SK-N-SH treated with all-trans-retinoic acid at 6 μM for 48 hours (cell line): Measurements from ENCODE around the gene ART3.

Experiments used
- ATAC-seq: fragments of 200-7000 bp; cut with Tn5 transposase; 3 replicates; pipeline ENCODE4 v1.9.1; 2020; ENCODE audit warnings: mild to moderate bottlenecking, moderate library complexity
- ARNTL ChIP-seq: fragments of 450-650 bp; formaldehyde crosslinking; IDR thresholded peaks from 2 replicates; pipeline ENCODE4 v1.5.0; 2020; ENCODE audit warnings: low read depth, mild to moderate bottlenecking, moderate library complexity, borderline replicate concordance
- BACH2 ChIP-seq: fragments of 250-450 bp; sonication (Bioruptor Pico); IDR thresholded peaks from 2 replicates; pipeline ENCODE4 v1.9.0; 2021; ENCODE audit warnings: mild to moderate bottlenecking, borderline replicate concordance
- CREB5 ChIP-seq: fragments of 250-450 bp; sonication (Bioruptor Pico); IDR thresholded peaks from 2 replicates; pipeline ENCODE4 v1.5.1; 2020; ENCODE audit warnings: low read depth, mild to moderate bottlenecking, moderate library complexity
- CSDC2 ChIP-seq: fragments of 250-450 bp; sonication (Bioruptor Pico); IDR thresholded peaks from 2 replicates; pipeline ENCODE4 v1.5.0; 2020; ENCODE audit warnings: mild to moderate bottlenecking, moderate library complexity
- CSRNP3 ChIP-seq: fragments of 250-450 bp; sonication (Bioruptor Pico); IDR thresholded peaks from 2 replicates; pipeline ENCODE4 v1.5.1; 2021; ENCODE audit warnings: mild to moderate bottlenecking, moderate library complexity
- ESRRG ChIP-seq: fragments of 250-450 bp; sonication (Bioruptor Pico); IDR thresholded peaks from 2 replicates; pipeline ENCODE4 v1.6.1; 2021; ENCODE audit warnings: mild to moderate bottlenecking
- ISL1 ChIP-seq: fragments of 250-450 bp; sonication (Bioruptor Pico); IDR thresholded peaks from 2 replicates; pipeline ENCODE4 v2.1.2; 2022; ENCODE audit warnings: mild to moderate bottlenecking, moderate library complexity
- PATZ1 ChIP-seq: fragments of 250-450 bp; sonication (Bioruptor Pico); IDR thresholded peaks from 2 replicates; pipeline ENCODE4 v1.8.0; 2020; ENCODE audit warnings: mild to moderate bottlenecking, moderate library complexity, borderline replicate concordance
- POU6F1 ChIP-seq: fragments of 250-450 bp; sonication (Bioruptor Pico); IDR thresholded peaks from 2 replicates; pipeline ENCODE4 v1.8.0; 2021; ENCODE audit warnings: low read depth, mild to moderate bottlenecking, moderate library complexity, borderline replicate concordance
- PPARA ChIP-seq: fragments of 250-450 bp; sonication (Bioruptor Pico); IDR thresholded peaks from 2 replicates; pipeline ENCODE4 v1.5.0; 2020; ENCODE audit warnings: mild to moderate bottlenecking, borderline replicate concordance
- RARB ChIP-seq: fragments of 250-450 bp; sonication (Bioruptor Pico); IDR thresholded peaks from 2 replicates; pipeline ENCODE4 v1.8.0; 2021; ENCODE audit warnings: mild to moderate bottlenecking, moderate library complexity
- SNAI2 ChIP-seq: fragments of 250-450 bp; sonication (Bioruptor Pico); IDR thresholded peaks from 2 replicates; pipeline ENCODE4 v1.5.0; 2020; ENCODE audit warnings: mild to moderate bottlenecking, moderate library complexity
- TCF4 ChIP-seq: fragments of 250-450 bp; sonication (Bioruptor Pico); IDR thresholded peaks from 2 replicates; pipeline ENCODE4 v1.8.0; 2021; ENCODE audit warnings: mild to moderate bottlenecking, moderate library complexity, borderline replicate concordance
- TOX ChIP-seq: fragments of 250-450 bp; sonication (Bioruptor Pico); IDR thresholded peaks from 2 replicates; pipeline ENCODE4 v1.8.0; 2021; ENCODE audit warnings: mild to moderate bottlenecking, moderate library complexity, borderline replicate concordance
- ZC3H10 ChIP-seq: fragments of 250-450 bp; sonication (Bioruptor Pico); IDR thresholded peaks from 2 replicates; pipeline ENCODE4 v1.5.1; 2021; ENCODE audit warnings: mild to moderate bottlenecking, moderate library complexity
- ZFP3 ChIP-seq: fragments of 250-450 bp; sonication (Bioruptor Pico); IDR thresholded peaks from 2 replicates; pipeline ENCODE4 v1.5.0; 2020; ENCODE audit warnings: mild to moderate bottlenecking, moderate library complexity
- ZFP30 ChIP-seq: fragments of 450-650 bp; formaldehyde crosslinking; IDR thresholded peaks from 2 replicates; pipeline ENCODE4 v1.5.0; 2022; ENCODE audit warnings: mild to moderate bottlenecking, moderate library complexity
- ZNF565 ChIP-seq: fragments of 450-650 bp; formaldehyde crosslinking; conservative IDR thresholded peaks from 2 replicates; pipeline ENCODE4 v1.5.0; 2020; ENCODE audit warnings: low read depth, mild to moderate bottlenecking, moderate library complexity
- ZNF70 ChIP-seq: fragments of 450-650 bp; formaldehyde crosslinking; IDR thresholded peaks from 2 replicates; pipeline ENCODE4 v1.5.0; 2020; ENCODE audit warnings: mild to moderate bottlenecking, moderate library complexity
- ZNF8 ChIP-seq: fragments of 450-650 bp; formaldehyde crosslinking; IDR thresholded peaks from 2 replicates; pipeline ENCODE4 v1.5.0; 2020; ENCODE audit warnings: mild to moderate bottlenecking, moderate library complexity
- TF ChIP-seq, protein P1 (sequence below): fragments of 250-450 bp; sonication (Bioruptor Pico); IDR thresholded peaks from 2 replicates; pipeline ENCODE4 v1.5.0; 2020; ENCODE audit warnings: mild to moderate bottlenecking, moderate library complexity

Gene ART3

DNA sequence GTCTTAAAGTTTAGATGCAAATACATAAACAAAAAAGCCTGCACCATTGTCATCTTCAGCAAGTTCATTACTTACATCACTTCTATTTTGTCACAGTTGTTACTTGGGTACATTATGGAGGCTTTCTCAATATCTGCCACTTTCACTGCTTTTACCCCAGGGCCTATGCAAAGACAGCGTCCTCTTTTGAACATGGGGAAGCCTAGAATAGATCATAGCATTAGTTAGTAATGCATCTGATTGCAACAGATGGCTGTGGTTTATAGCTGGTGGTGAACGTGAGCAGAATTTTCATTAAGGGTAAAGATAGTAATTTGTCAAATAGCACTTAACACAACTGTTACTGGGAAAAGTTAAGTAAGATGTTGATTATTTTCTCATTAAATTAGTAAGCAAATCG is 39.4 kb upstream of the ART3 start:
- ATAC-seq, result no peak
- no peak for TF ChIP-seq SNAI2 (CRISPR knock-in tag)
- TF ChIP-seq ESRRG (CRISPR knock-in tag), result no peak
- TF ChIP-seq TCF4 (CRISPR knock-in tag), result no peak
- TF ChIP-seq TOX (CRISPR knock-in tag), result no peak
- no peak for TF ChIP-seq ZFP30 (CRISPR knock-in tag)
- TF ChIP-seq CSDC2 (CRISPR knock-in tag), result no peak
- TF ChIP-seq ARNTL (CRISPR knock-in tag), result no peak
- no peak for TF ChIP-seq PATZ1 (CRISPR knock-in tag)
- TF ChIP-seq ZNF8 (CRISPR knock-in tag), result no peak
- TF ChIP-seq ZNF565, result no peak
- TF ChIP-seq CREB5 (CRISPR knock-in tag), result no peak
- no peak for TF ChIP-seq RARB (CRISPR knock-in tag)
- no peak for TF ChIP-seq PPARA (CRISPR knock-in tag)
- TF ChIP-seq CSRNP3 (CRISPR knock-in tag), result no peak
- TF ChIP-seq ZC3H10, result no peak
- no peak for TF ChIP-seq ZNF70
- TF ChIP-seq, protein P1, sequence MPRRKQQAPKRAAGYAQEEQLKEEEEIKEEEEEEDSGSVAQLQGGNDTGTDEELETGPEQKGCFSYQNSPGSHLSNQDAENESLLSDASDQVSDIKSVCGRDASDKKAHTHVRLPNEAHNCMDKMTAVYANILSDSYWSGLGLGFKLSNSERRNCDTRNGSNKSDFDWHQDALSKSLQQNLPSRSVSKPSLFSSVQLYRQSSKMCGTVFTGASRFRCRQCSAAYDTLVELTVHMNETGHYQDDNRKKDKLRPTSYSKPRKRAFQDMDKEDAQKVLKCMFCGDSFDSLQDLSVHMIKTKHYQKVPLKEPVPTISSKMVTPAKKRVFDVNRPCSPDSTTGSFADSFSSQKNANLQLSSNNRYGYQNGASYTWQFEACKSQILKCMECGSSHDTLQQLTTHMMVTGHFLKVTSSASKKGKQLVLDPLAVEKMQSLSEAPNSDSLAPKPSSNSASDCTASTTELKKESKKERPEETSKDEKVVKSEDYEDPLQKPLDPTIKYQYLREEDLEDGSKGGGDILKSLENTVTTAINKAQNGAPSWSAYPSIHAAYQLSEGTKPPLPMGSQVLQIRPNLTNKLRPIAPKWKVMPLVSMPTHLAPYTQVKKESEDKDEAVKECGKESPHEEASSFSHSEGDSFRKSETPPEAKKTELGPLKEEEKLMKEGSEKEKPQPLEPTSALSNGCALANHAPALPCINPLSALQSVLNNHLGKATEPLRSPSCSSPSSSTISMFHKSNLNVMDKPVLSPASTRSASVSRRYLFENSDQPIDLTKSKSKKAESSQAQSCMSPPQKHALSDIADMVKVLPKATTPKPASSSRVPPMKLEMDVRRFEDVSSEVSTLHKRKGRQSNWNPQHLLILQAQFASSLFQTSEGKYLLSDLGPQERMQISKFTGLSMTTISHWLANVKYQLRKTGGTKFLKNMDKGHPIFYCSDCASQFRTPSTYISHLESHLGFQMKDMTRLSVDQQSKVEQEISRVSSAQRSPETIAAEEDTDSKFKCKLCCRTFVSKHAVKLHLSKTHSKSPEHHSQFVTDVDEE, result no peak
- TF ChIP-seq ZFP3, result no peak

- TF ChIP-seq, protein P1, result no peak
- TF ChIP-seq PPARA (CRISPR knock-in tag) (no peak), BACH2 (CRISPR knock-in tag) (no peak), ESRRG (CRISPR knock-in tag) (no peak), ZC3H10 (no peak), PATZ1 (CRISPR knock-in tag) (no peak), ZNF565 (no peak), ISL1 (CRISPR knock-in tag) (no peak), CREB5 (CRISPR knock-in tag) (no peak), POU6F1 (CRISPR knock-in tag) (no peak), CSDC2 (CRISPR knock-in tag) (no peak), TOX (CRISPR knock-in tag) (no peak), ZFP3 (no peak), ZNF8 (CRISPR knock-in tag) (no peak), TCF4 (CRISPR knock-in tag) (no peak), CSRNP3 (CRISPR knock-in tag) (no peak)
- TF ChIP-seq, all 23 proteins: peak for 0
These were observed 38.6 kb upstream of the ART3 start, which contains the start of gene CXCL11 for GRCh38 chr4:76035799-76036380. Gene CXCL11 (minus strand): TSS chr4:76036070. CDS start chr4:76035987, 83 bp downstream.

More at GRCh38 chr4:76035799-76036380, 38.6 kb upstream of the ART3 start, which contains the start of gene CXCL11:
- ATAC-seq, result no peak
